OCI-LY1 (cell line): Measurements from ENCODE around the gene INPP5A.

Experiments used
- CTCF ChIP-seq: fragments of 200-600 bp; sonication (generic), shearing (Covaris generic); IDR thresholded peaks from 2 replicates; pipeline ENCODE4 v1.5.1; 2017; ENCODE audit warnings: mild to moderate bottlenecking, antibody characterized with exemption, low read length, moderate library complexity, mixed read lengths
- EZH2 ChIP-seq: fragments of 200-600 bp; sonication (generic), shearing (Covaris generic); IDR thresholded peaks from 2 replicates; pipeline ENCODE4 v1.8.0; 2017; ENCODE audit warnings: borderline replicate concordance, mixed run types, mild to moderate bottlenecking, antibody characterized with exemption, low read length, moderate library complexity, mixed read lengths

- TF ChIP-seq CTCF (no peak), EZH2 (no peak)
Observed at GRCh38 chr10:132639470-132639869, 101.9 kb downstream of the INPP5A start.
